GM21528 (cell line): ENCODE data around the gene BCL6.
A peak's percentile ranks its signal among the peaks of the same experiment; 100 is the strongest.

Experiments
- ATAC-seq: cut with Tn5 transposase; IDR thresholded peaks from one replicate; pipeline ENCODE4 v1.9.1; 2021; ENCODE audit warnings: mild to moderate bottlenecking, moderate library complexity; ENCODE audit not compliant: unreplicated experiment, low FRiP score

Gene BCL6

GRCh38 chr3:187740421-187741399 is 4.6 kb downstream of the BCL6 start:
- ATAC-seq = no peak

- ATAC-seq = no peak
Observed at GRCh38 chr3:187739561-187740332, 5.5 kb downstream of the BCL6 start.

GRCh38 chr3:187739094-187739560 is 6.1 kb downstream of the BCL6 start:
- no peak for ATAC-seq

- peak; percentile 63 for ATAC-seq
Observed at GRCh38 chr3:187738331-187739093, 6.8 kb downstream of the BCL6 start.

- ATAC-seq = no peak
Observed at GRCh38 chr3:187738071-187738330, 7.3 kb downstream of the BCL6 start.

- ATAC-seq = no peak
Observed at GRCh38 chr3:187737368-187738070, 7.7 kb downstream of the BCL6 start.

- no peak for ATAC-seq
Observed at GRCh38 chr3:187737006-187737367, 8.3 kb downstream of the BCL6 start.

- ATAC-seq = no peak
Observed at GRCh38 chr3:187736418-187736871, 8.8 kb downstream of the BCL6 start.

GRCh38 chr3:187735837-187736236 is 9.4 kb downstream of the BCL6 start:
- ATAC-seq = no peak

GRCh38 chr3:187735383-187735782 is 9.9 kb downstream of the BCL6 start:
- no peak for ATAC-seq

GRCh38 chr3:187734841-187735240 is 10.4 kb downstream of the BCL6 start:
- no peak for ATAC-seq

GRCh38 chr3:187733371-187733770 is 11.9 kb downstream of the BCL6 start:
- ATAC-seq = no peak

GRCh38 chr3:187729598-187729997 is 15.7 kb downstream of the BCL6 start:
- no peak for ATAC-seq

GRCh38 chr3:187728940-187729583 is 16.2 kb downstream of the BCL6 start:
- ATAC-seq = no peak

GRCh38 chr3:187728248-187728647 is 17.0 kb downstream of the BCL6 start:
- ATAC-seq = no peak

- no peak for ATAC-seq
Observed at GRCh38 chr3:187726564-187726963, 18.7 kb downstream of the BCL6 start.

- no peak for ATAC-seq
Observed at GRCh38 chr3:187725653-187726370, 19.5 kb downstream of the BCL6 start.

GRCh38 chr3:187725224-187725623 is 20.0 kb downstream of the BCL6 start:
- ATAC-seq = no peak

- ATAC-seq = no peak
Observed at GRCh38 chr3:187722206-187722612, 23.1 kb downstream of the BCL6 start.
